Stomach (tissue), 4 donors: ENCODE data around the gene HSPG2.

ENCODE experiments used
- CTCF ChIP-seq, 7 experiments: fragments of 450-650 bp in 4 of 7; fragments of 200-600 bp in 3 of 7; sonication (generic) in 3 of 7; IDR thresholded peaks; one replicate each; pipeline ENCODE4 v1.5.1; 2016 to 2019; ENCODE audit warnings: antibody characterized with exemption in 7 of 7, control low read depth in 2 of 7, mild to moderate bottlenecking in 1 of 7
- EP300 ChIP-seq: sonication (generic); formaldehyde crosslinking; IDR thresholded peaks from one replicate; pipeline ENCODE4 v1.6.1; 2017; ENCODE audit warnings: antibody characterized with exemption
- POLR2A ChIP-seq, 4 donors: fragments of 450-650 bp; IDR thresholded peaks; one replicate each; pipeline ENCODE4 v1.6.1; 2016; ENCODE audit warnings: antibody characterized with exemption in 4 of 4, control low read depth in 2 of 4, mild to moderate bottlenecking in 1 of 4, moderate library complexity in 1 of 4
- POLR2AphosphoS5 ChIP-seq, 3 donors: sonication (generic); formaldehyde crosslinking; IDR thresholded peaks; one replicate each; pipeline ENCODE4 v1.6.1; 2016; ENCODE audit warnings: antibody characterized with exemption in 3 of 3

- TF ChIP-seq POLR2AphosphoS5 (IDR thresholded peaks at IDR 0.05) (no peak), POLR2A (IDR thresholded peaks at IDR 0.05) (no peak), CTCF (IDR thresholded peaks at IDR 0.05) (no peak), EP300 (no peak)
Observed at GRCh38 chr1:21822349-21822748, 114.8 kb downstream of the HSPG2 start.
